Measurements from ENCODE around the gene DUSP2. TPM values are rescaled to one million over a fixed set of nuclear protein-coding genes. Genes with fewer than 3 reads are reported as not detected.
A peak's percentile ranks its signal among the peaks of the same experiment; 100 is the strongest.

The DUSP2 gene
- total RNA-seq, 4 donors from 2014 or later: 14.0 to 21.1 (median 15.6) TPM

GRCh38 chr2:96102596-96103186 lies 42.5 kb downstream of the DUSP2 start:
- Histone ChIP-seq H3K27ac (no peak overlapping the region), H3K36me3 (no peaks in the 10 kb centered on the region), H3K4me3 (no peak overlapping the region), H3K9me3 (peaks cover 0 to 21% (median 4%) of the 10 kb centered on the region in 4 donors), H3K27me3 (no peaks in the 10 kb centered on the region), H3K4me1 (peaks cover 0 to 5% (median 0%) of the 10 kb centered on the region in 4 donors)
- peak in 1 of 2 donors; percentile 2 for DNase-seq (ENCODE audit: low spot score in 2 of 2)
- no peak for TF ChIP-seq CTCF (IDR thresholded peaks at IDR 0.05)
- TF ChIP-seq POLR2A (IDR thresholded peaks at IDR 0.05): no peak
- no peak for TF ChIP-seq EP300 (IDR thresholded peaks at IDR 0.05)
- 96 to 98% methylated on average over 15 of the region's 15 CpGs for WGBS, 2 donors

GRCh38 chr2:96100893-96101304 lies 44.3 kb downstream of the DUSP2 start:
- 67 to 93% methylated on average over 2 to 3 of the region's 3 CpGs for WGBS, 2 donors
- no peak overlapping the region for H3K4me3 ChIP-seq
- no peaks in the 10 kb centered on the region for H3K27me3 ChIP-seq
- no peak overlapping the region for H3K27ac ChIP-seq
- no peaks in the 10 kb centered on the region for H3K36me3 ChIP-seq
- no peak for DNase-seq (ENCODE audit: low spot score in 2 of 2)
- peaks cover 0 to 5% (median 0%) of the 10 kb centered on the region in 4 donors for H3K4me1 ChIP-seq
- H3K9me3 ChIP-seq: peaks cover 0 to 13% (median 4%) of the 10 kb centered on the region in 4 donors
- TF ChIP-seq CTCF (IDR thresholded peaks at IDR 0.05) (no peak), POLR2A (IDR thresholded peaks at IDR 0.05) (no peak), EP300 (IDR thresholded peaks at IDR 0.05) (no peak)

GRCh38 chr2:96099861-96100798 lies 45.1 kb downstream of the DUSP2 start:
- H3K36me3 ChIP-seq: no peaks in the 10 kb centered on the region
- no peak for DNase-seq (ENCODE audit: low spot score in 2 of 2)
- H3K4me1 ChIP-seq: peaks cover 0 to 5% (median 0%) of the 10 kb centered on the region in 4 donors
- no peak overlapping the region for H3K4me3 ChIP-seq
- 54 to 56% methylated on average over 10 to 12 of the region's 12 CpGs for WGBS, 2 donors
- H3K9me3 ChIP-seq: peaks cover 0 to 5% (median under 1%) of the 10 kb centered on the region in 4 donors
- no peak overlapping the region for H3K27ac ChIP-seq
- TF ChIP-seq CTCF (IDR thresholded peaks at IDR 0.05) (no peak), EP300 (IDR thresholded peaks at IDR 0.05) (no peak), POLR2A (IDR thresholded peaks at IDR 0.05) (no peak)
- H3K27me3 ChIP-seq: no peaks in the 10 kb centered on the region

- H3K36me3 ChIP-seq: no peaks in the 10 kb centered on the region
- H3K27ac ChIP-seq: peak overlapping the region in 1 of 4 donors; percentile 28
- WGBS, 2 donors: 71 to 72% methylated on average over 10 to 11 of the region's 11 CpGs
- peaks cover 0 to 5% (median 0%) of the 10 kb centered on the region in 4 donors for H3K4me1 ChIP-seq
- DNase-seq (ENCODE audit: low spot score in 2 of 2): no peak
- no peaks in the 10 kb centered on the region for H3K27me3 ChIP-seq
- no peaks in the 10 kb centered on the region for H3K9me3 ChIP-seq
- TF ChIP-seq CTCF (IDR thresholded peaks at IDR 0.05): no peak
- H3K4me3 ChIP-seq: no peak overlapping the region
Observed at GRCh38 chr2:96098900-96099590, 46.2 kb downstream of the DUSP2 start.
